PC-3 (cell line): ENCODE measurements around the gene PIGU. TPM values are rescaled to one million over a fixed set of nuclear protein-coding genes. Genes with fewer than 3 reads are reported as not detected.

Source experiments
- ATAC-seq: fragments of 200-7000 bp; cut with Tn5 transposase; 2 replicates; pipeline ENCODE4 v1.9.1; 2020; ENCODE audit warnings: mild to moderate bottlenecking, moderate library complexity
- BruUV-seq: library from RNA; stranded (reverse); fragments of 400-500 nt; replicated peaks from 2 replicates; lab custom pipeline; 2021; lab: Mats Ljungman, UMichigan
- CTCF ChIA-PET: fragments of 300-600 bp; sonication (Branson Sonifier 250); formaldehyde crosslinking; loops from one replicate; lab custom pipeline; 2022; ENCODE audit warnings: antibody characterized with exemption; lab: Charles Lee
- POLR2A ChIA-PET: fragments of 300-600 bp; sonication (Branson Sonifier 250); formaldehyde crosslinking; loops from one replicate; lab custom pipeline; 2022; ENCODE audit warnings: antibody characterized with exemption; ENCODE audit not compliant: unreplicated experiment; lab: Charles Lee
- DNase-seq: peaks from one replicate; pipeline ENCODE4 v3.0.0-alpha.2; 2015
- H2AFZ ChIP-seq: fragments of 300-600 bp; sonication (generic); 2 replicates; pipeline ENCODE4 v1.6.0; 2016; ENCODE audit warnings: antibody characterized with exemption, low read length
- H3F3A ChIP-seq: fragments of 300-600 bp; sonication (generic); one replicate; pipeline ENCODE4 v1.6.0; 2017; ENCODE audit warnings: antibody characterized with exemption, low read length, control low read depth, mild to moderate bottlenecking; ENCODE audit not compliant: unreplicated experiment
- H3K27ac ChIP-seq: fragments of 300-600 bp; sonication (generic); 2 replicates; pipeline ENCODE4 v1.5.1; 2016; ENCODE audit warnings: mild to moderate bottlenecking, low read length
- H3K27me3 ChIP-seq: fragments of 300-600 bp; sonication (generic); 2 replicates; pipeline ENCODE4 v1.6.1; 2016; ENCODE audit warnings: low read length, mixed read lengths
- H3K36me3 ChIP-seq: fragments of 300-600 bp; sonication (generic); 2 replicates; pipeline ENCODE4 v1.6.1; 2016; ENCODE audit warnings: low read depth, mixed run types, low read length, mixed read lengths
- H3K4me1 ChIP-seq: fragments of 300-600 bp; sonication (generic); 2 replicates; pipeline ENCODE4 v1.5.1; 2016; ENCODE audit warnings: low read length; ENCODE audit not compliant: insufficient read depth
- H3K4me2 ChIP-seq: fragments of 300-600 bp; sonication (generic); 2 replicates; pipeline ENCODE4 v1.6.0; 2016; ENCODE audit warnings: low read length
- H3K4me3 ChIP-seq: fragments of 300-600 bp; sonication (generic); 2 replicates; pipeline ENCODE4 v1.5.1; 2016; ENCODE audit warnings: mild to moderate bottlenecking, low read length, mixed read lengths
- H3K79me2 ChIP-seq: fragments of 300-600 bp; sonication (generic); 2 replicates; pipeline ENCODE4 v1.6.1; 2017; ENCODE audit warnings: low read length, mixed read lengths
- H3K9ac ChIP-seq: fragments of 300-600 bp; sonication (generic); 2 replicates; pipeline ENCODE4 v1.6.0; 2016; ENCODE audit warnings: mild to moderate bottlenecking, low read length
- H3K9me2 ChIP-seq: fragments of 300-600 bp; sonication (generic); replicated peaks from 2 replicates; pipeline ENCODE4 v1.6.1; 2016; ENCODE audit warnings: mixed run types, low read length, mixed read lengths
- H3K9me3 ChIP-seq: fragments of 300-600 bp; sonication (generic); 2 replicates; pipeline ENCODE4 v1.6.1; 2016; ENCODE audit warnings: low read length, mixed read lengths
- H4K20me1 ChIP-seq: fragments of 300-600 bp; sonication (generic); 2 replicates; pipeline ENCODE4 v1.6.1; 2016; ENCODE audit warnings: low read length, mixed read lengths
- EZH2 ChIP-seq: fragments of 300-600 bp; sonication (generic); IDR thresholded peaks from one replicate; pipeline ENCODE4 v1.6.1; 2017; ENCODE audit warnings: antibody characterized with exemption, mild to moderate bottlenecking, low read length; ENCODE audit not compliant: unreplicated experiment
- EZH2phosphoT487 ChIP-seq: fragments of 300-600 bp; sonication (generic); IDR thresholded peaks from 2 replicates; pipeline ENCODE4 v1.6.1; 2018; ENCODE audit warnings: mild to moderate bottlenecking, antibody characterized with exemption, low read length, borderline replicate concordance
- intact Hi-C: fragments of 100-400 bp; cut with micrococcal nuclease; formaldehyde crosslinking; loops from 2 replicates; pipeline ENCODE4 v1.9.0; 2023
- total RNA-seq: library from RNA; depleted of rRNA; stranded (reverse); fragments of >200 nt; gene quantifications from 2 replicates; pipeline ENCODE4 v1.2.3, GENCODE V29; 2014
- TF ChIP-seq, protein P1 (sequence below): fragments of 300-600 bp; sonication (generic); conservative IDR thresholded peaks from 2 replicates; pipeline ENCODE4 v1.5.1; 2017; ENCODE audit warnings: antibody characterized with exemption, low read depth, mild to moderate bottlenecking, low read length

Gene PIGU
- total RNA-seq, 1 experiment from 2014 or later = 24.5 TPM

DNA sequence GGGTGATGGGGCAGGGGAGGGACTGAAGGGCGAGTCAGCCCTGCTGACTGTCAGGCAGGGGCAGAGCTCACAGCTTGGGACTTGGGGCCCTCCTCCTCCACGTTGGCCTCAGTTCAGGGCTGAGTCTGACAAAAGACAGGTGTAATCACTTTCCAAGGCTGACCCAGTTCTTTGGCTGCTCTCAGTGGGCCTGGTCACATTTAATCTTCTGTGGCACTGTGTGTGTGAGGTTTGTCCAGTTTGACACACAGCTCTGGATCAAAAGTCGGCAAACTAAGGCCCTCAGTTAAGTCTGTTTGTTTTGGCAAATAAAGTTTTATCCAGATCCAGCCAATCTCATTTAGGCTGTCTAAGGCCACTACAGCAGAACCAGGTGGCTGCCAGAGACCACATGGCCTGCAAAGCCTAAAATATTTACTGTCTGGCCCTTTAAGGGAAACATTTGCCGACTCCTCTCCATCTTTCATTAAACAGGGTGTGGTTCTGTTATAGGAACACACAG is 123.5 kb downstream of the PIGU start:
- ATAC-seq (peak; percentile 27), DNase-seq (peak; percentile 9)
- H3K9me3 ChIP-seq = no peaks in the 10 kb centered on the region
- no TSS peak for BruUV-seq
- H3F3A ChIP-seq = no peaks in the 10 kb centered on the region
- no peaks in the 10 kb centered on the region for H3K9me2 ChIP-seq
- no peak overlapping the region for H3K9ac ChIP-seq
- ChIA-PET POLR2A (interaction anchor here (0.6 kb wide), 2 partner anchors 251 to 281 kb away, joined by 3 to 4 read pairs; no protein-coding TSS in a partner anchor), CTCF (interaction anchor here (0.8 kb wide), 1 partner anchor 152 kb away, joined by 3 read pairs; no protein-coding TSS in a partner anchor)
- H3K27me3 ChIP-seq = no peaks in the 10 kb centered on the region
- H3K4me1 ChIP-seq = peaks cover 14% of the 10 kb centered on the region; the same call in 1 of the 2 replicates
- H3K4me3 ChIP-seq = no peak overlapping the region
- TF ChIP-seq EZH2 (no peak), EZH2phosphoT487 (no peak)
- TF ChIP-seq, protein P1, sequence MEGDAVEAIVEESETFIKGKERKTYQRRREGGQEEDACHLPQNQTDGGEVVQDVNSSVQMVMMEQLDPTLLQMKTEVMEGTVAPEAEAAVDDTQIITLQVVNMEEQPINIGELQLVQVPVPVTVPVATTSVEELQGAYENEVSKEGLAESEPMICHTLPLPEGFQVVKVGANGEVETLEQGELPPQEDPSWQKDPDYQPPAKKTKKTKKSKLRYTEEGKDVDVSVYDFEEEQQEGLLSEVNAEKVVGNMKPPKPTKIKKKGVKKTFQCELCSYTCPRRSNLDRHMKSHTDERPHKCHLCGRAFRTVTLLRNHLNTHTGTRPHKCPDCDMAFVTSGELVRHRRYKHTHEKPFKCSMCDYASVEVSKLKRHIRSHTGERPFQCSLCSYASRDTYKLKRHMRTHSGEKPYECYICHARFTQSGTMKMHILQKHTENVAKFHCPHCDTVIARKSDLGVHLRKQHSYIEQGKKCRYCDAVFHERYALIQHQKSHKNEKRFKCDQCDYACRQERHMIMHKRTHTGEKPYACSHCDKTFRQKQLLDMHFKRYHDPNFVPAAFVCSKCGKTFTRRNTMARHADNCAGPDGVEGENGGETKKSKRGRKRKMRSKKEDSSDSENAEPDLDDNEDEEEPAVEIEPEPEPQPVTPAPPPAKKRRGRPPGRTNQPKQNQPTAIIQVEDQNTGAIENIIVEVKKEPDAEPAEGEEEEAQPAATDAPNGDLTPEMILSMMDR = no peak
- intact Hi-C loops = no loop called here
- no peak overlapping the region for H3K4me2 ChIP-seq
- no peaks in the 10 kb centered on the region for H4K20me1 ChIP-seq
- H3K79me2 ChIP-seq = no peaks in the 10 kb centered on the region
- H3K27ac ChIP-seq = no peak overlapping the region
- 0 out of 2 replicates have a peak overlapping the region, but pooled peaks have one; percentile 32 for H2AFZ ChIP-seq
- H3K36me3 ChIP-seq = no peaks in the 10 kb centered on the region

GRCh38 chr20:34552569-34552968 is 124.3 kb downstream of the PIGU start:
- Histone ChIP-seq H3K27ac (no peak overlapping the region), H3K27me3 (no peaks in the 10 kb centered on the region), H3K4me2 (no peak overlapping the region), H3K9me3 (no peaks in the 10 kb centered on the region), H3K36me3 (no peaks in the 10 kb centered on the region), H3K79me2 (no peaks in the 10 kb centered on the region), H3K4me1 (peaks cover 10% of the 10 kb centered on the region; the same call in 1 of the 2 replicates), H3K9ac (no peak overlapping the region), H3K4me3 (no peak overlapping the region), H3F3A (no peaks in the 10 kb centered on the region), H2AFZ (no peak overlapping the region), H4K20me1 (no peaks in the 10 kb centered on the region), H3K9me2 (no peaks in the 10 kb centered on the region)
- CTCF ChIA-PET = no interaction called here
- TF ChIP-seq, protein P1 = no peak
- no peak for TF ChIP-seq EZH2phosphoT487
- TF ChIP-seq EZH2 = no peak
- DNase-seq (no peak), ATAC-seq (no peak)
- intact Hi-C loops = no loop called here
- BruUV-seq = no TSS peak
- POLR2A ChIA-PET = no interaction called here

GRCh38 chr20:34549929-34550305 is 127.0 kb downstream of the PIGU start:
- POLR2A ChIA-PET = no interaction called here
- Histone ChIP-seq H3K9ac (no peak overlapping the region), H3K79me2 (no peaks in the 10 kb centered on the region), H2AFZ (no peak overlapping the region), H3K4me1 (peaks cover 10% of the 10 kb centered on the region; the same call in 1 of the 2 replicates), H3K4me3 (no peak overlapping the region), H3K27me3 (no peaks in the 10 kb centered on the region), H3F3A (no peaks in the 10 kb centered on the region), H4K20me1 (no peaks in the 10 kb centered on the region), H3K9me3 (no peaks in the 10 kb centered on the region), H3K27ac (no peak overlapping the region), H3K9me2 (no peaks in the 10 kb centered on the region), H3K36me3 (no peaks in the 10 kb centered on the region), H3K4me2 (no peak overlapping the region)
- CTCF ChIA-PET = no interaction called here
- no peak for TF ChIP-seq EZH2
- no peak for TF ChIP-seq EZH2phosphoT487
- TF ChIP-seq, protein P1 = no peak
- DNase-seq (no peak), ATAC-seq (no peak)
- no TSS peak for BruUV-seq
- intact Hi-C loops = no loop called here
